HEK293T (cell line): ENCODE results near the gene NDUFB11.

Experiments used
- CTCF ChIA-PET: fragments of 350-600 bp; formaldehyde crosslinking; extraction: SDS; loops from one replicate; lab custom pipeline; 2021; ENCODE audit warnings: antibody characterized with exemption, inconsistent platforms; lab: Yijun Ruan, JAX
- POLR2A ChIA-PET: fragments of 350-600 bp; formaldehyde crosslinking; extraction: SDS; loops from one replicate; lab custom pipeline; 2020; ENCODE audit warnings: antibody characterized with exemption, inconsistent platforms; lab: Yijun Ruan, JAX
- DNase-seq: peaks from one replicate; pipeline ENCODE4 v3.0.0; 2012; ENCODE audit warnings: mixed read lengths; ENCODE audit errors: extremely low spot score
- ARNT ChIP-seq: fragments of 450-650 bp; IDR thresholded peaks from 2 replicates; pipeline ENCODE4 v1.6.1; 2017; ENCODE audit warnings: mild to moderate bottlenecking
- BHLHE40 ChIP-seq: fragments of 450-650 bp; IDR thresholded peaks from 2 replicates; pipeline ENCODE4 v1.6.1; 2016; ENCODE audit warnings: mild to moderate bottlenecking, moderate library complexity, borderline replicate concordance
- CTBP1 ChIP-seq: fragments of 450-650 bp; IDR thresholded peaks from 2 replicates; pipeline ENCODE4 v1.6.1; 2016; ENCODE audit warnings: borderline replicate concordance
- ELF4 ChIP-seq: fragments of 450-650 bp; IDR thresholded peaks from 2 replicates; pipeline ENCODE4 v1.6.1; 2017; ENCODE audit warnings: antibody characterized with exemption
- FOXA1 ChIP-seq: fragments of 450-650 bp; IDR thresholded peaks from 2 replicates; pipeline ENCODE4 v1.6.1; 2016; ENCODE audit warnings: mild to moderate bottlenecking
- FOXK2 ChIP-seq: fragments of 450-650 bp; IDR thresholded peaks from 2 replicates; pipeline ENCODE4 v1.6.1; 2016; ENCODE audit warnings: mild to moderate bottlenecking
- FOXM1 ChIP-seq: fragments of 450-650 bp; IDR thresholded peaks from 2 replicates; pipeline ENCODE4 v1.6.1; 2017; ENCODE audit warnings: mild to moderate bottlenecking, borderline replicate concordance
- HDGF ChIP-seq: fragments of 450-650 bp; IDR thresholded peaks from 2 replicates; pipeline ENCODE4 v1.6.1; 2017; ENCODE audit warnings: antibody characterized with exemption, borderline replicate concordance
- L3MBTL2 ChIP-seq: fragments of 450-650 bp; conservative IDR thresholded peaks from 2 replicates; pipeline ENCODE4 v1.6.1; 2016; ENCODE audit warnings: mild to moderate bottlenecking
- LEF1 ChIP-seq: fragments of 450-650 bp; IDR thresholded peaks from 2 replicates; pipeline ENCODE4 v1.6.1; 2017; ENCODE audit warnings: mild to moderate bottlenecking, borderline replicate concordance
- NFRKB ChIP-seq: fragments of 450-650 bp; IDR thresholded peaks from 2 replicates; pipeline ENCODE4 v1.6.1; 2016; ENCODE audit warnings: mild to moderate bottlenecking, moderate library complexity
- SP1 ChIP-seq: fragments of 450-650 bp; IDR thresholded peaks from 2 replicates; pipeline ENCODE4 v1.6.1; 2017
- SUZ12 ChIP-seq: fragments of 450-650 bp; IDR thresholded peaks from 2 replicates; pipeline ENCODE4 v1.6.1; 2016; ENCODE audit warnings: mild to moderate bottlenecking
- TARDBP ChIP-seq: fragments of 450-650 bp; IDR thresholded peaks from 2 replicates; pipeline ENCODE4 v1.6.1; 2016
- ZNF384 ChIP-seq: fragments of 450-650 bp; IDR thresholded peaks from 2 replicates; pipeline ENCODE4 v1.6.1; 2016
- TF ChIP-seq, protein P1 (sequence below): fragments of 450-650 bp; IDR thresholded peaks from 2 replicates; pipeline ENCODE4 v1.6.1; 2016

The NDUFB11 gene

GRCh38 chrX:47182106-47182700, 37.7 kb upstream of the NDUFB11 start:
- CTCF ChIA-PET: no interaction called here
- TF ChIP-seq TARDBP: no peak
- TF ChIP-seq HDGF: no peak
- no peak for TF ChIP-seq FOXM1
- TF ChIP-seq, protein P1, sequence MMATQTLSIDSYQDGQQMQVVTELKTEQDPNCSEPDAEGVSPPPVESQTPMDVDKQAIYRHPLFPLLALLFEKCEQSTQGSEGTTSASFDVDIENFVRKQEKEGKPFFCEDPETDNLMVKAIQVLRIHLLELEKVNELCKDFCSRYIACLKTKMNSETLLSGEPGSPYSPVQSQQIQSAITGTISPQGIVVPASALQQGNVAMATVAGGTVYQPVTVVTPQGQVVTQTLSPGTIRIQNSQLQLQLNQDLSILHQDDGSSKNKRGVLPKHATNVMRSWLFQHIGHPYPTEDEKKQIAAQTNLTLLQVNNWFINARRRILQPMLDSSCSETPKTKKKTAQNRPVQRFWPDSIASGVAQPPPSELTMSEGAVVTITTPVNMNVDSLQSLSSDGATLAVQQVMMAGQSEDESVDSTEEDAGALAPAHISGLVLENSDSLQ: no peak
- no peak for TF ChIP-seq SUZ12
- no peak for TF ChIP-seq FOXA1
- no peak for TF ChIP-seq ARNT
- DNase-seq: no peak
- POLR2A ChIA-PET: no interaction called here

GRCh38 chrX:47181301-47181700, 36.8 kb upstream of the NDUFB11 start:
- DNase-seq: no peak
- CTCF ChIA-PET: no interaction called here
- TF ChIP-seq CTBP1: no peak
- no peak for TF ChIP-seq HDGF
- TF ChIP-seq SUZ12: no peak
- TF ChIP-seq ELF4: no peak
- TF ChIP-seq SP1: no peak
- no peak for TF ChIP-seq FOXK2
- no peak for TF ChIP-seq FOXA1
- TF ChIP-seq, protein P1: no peak
- no peak for TF ChIP-seq FOXM1
- no peak for TF ChIP-seq L3MBTL2
- TF ChIP-seq ZNF384: no peak
- TF ChIP-seq TARDBP: no peak
- TF ChIP-seq LEF1: no peak
- TF ChIP-seq ARNT: no peak
- POLR2A ChIA-PET: no interaction called here

GRCh38 chrX:47180346-47180745, 35.8 kb upstream of the NDUFB11 start:
- CTCF ChIA-PET: no interaction called here
- POLR2A ChIA-PET: no interaction called here
- TF ChIP-seq CTBP1 (no peak), SUZ12 (no peak), L3MBTL2 (no peak), LEF1 (no peak), FOXA1 (no peak), NFRKB (no peak), BHLHE40 (no peak)
- DNase-seq: no peak

DNA sequence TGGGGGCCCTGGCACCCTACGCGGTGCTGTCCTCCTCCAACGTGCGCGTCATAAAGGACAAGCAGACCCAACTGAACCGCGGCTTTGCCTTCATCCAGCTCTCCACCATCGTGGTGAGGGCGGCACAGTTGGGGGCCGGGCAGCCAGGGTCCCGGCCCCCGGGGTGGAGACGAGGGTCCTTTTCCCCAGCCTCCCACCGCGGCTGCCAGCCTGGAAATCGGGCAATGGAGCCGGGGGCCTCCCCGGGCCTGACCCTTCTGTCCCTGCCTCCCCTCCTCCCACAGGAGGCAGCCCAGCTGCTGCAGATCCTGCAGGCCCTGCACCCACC, 35.4 kb upstream of the NDUFB11 start:
- no peak for TF ChIP-seq FOXA1
- no peak for TF ChIP-seq LEF1
- no peak for TF ChIP-seq SUZ12
- TF ChIP-seq ELF4: no peak
- TF ChIP-seq SP1: no peak
- TF ChIP-seq FOXM1: no peak
- TF ChIP-seq HDGF: no peak
- TF ChIP-seq L3MBTL2: no peak
- no peak for TF ChIP-seq BHLHE40
- DNase-seq: no peak
- ChIA-PET CTCF (no interaction called here), POLR2A (no interaction called here)

DNA sequence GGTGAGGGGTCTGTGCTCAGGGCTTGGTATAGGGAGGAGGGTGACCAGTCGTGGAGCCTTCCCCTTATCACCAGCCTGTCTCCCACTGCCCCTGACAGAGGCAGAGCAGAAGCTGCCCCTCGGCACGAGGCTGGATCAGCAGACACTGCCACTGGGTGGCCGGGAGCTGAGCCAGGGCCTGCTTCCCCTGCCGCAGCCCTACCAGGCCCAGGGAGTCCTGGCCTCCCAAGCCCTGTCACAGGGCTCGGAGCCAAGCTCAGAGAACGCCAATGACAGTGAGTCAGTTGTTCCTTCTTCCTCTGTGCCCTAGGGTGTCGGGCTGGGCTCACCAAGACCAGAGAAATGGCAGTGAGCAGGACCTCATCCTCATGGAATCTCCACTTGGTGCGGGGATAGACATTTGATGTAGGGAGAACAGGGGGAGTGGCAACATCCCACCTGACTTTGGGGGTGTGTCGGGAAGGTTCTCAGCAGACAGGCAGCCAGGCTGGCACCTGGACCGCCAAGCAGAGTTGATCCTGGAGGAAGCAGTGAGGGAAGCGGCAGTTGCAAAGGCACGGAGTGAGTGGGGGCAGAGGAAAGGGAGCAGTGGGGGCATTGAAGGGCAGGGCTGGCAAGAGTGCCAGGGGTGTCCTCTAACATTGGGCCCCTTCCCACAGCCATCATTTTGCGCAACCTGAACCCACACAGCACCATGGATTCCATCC, 34.9 kb upstream of the NDUFB11 start:
- no peak for DNase-seq
- CTCF ChIA-PET: no interaction called here
- TF ChIP-seq FOXA1: no peak
- TF ChIP-seq SP1: no peak
- TF ChIP-seq NFRKB: no peak
- TF ChIP-seq LEF1: no peak
- no peak for TF ChIP-seq ELF4
- no peak for TF ChIP-seq ZNF384
- no peak for TF ChIP-seq TARDBP
- POLR2A ChIA-PET: no interaction called here

DNA sequence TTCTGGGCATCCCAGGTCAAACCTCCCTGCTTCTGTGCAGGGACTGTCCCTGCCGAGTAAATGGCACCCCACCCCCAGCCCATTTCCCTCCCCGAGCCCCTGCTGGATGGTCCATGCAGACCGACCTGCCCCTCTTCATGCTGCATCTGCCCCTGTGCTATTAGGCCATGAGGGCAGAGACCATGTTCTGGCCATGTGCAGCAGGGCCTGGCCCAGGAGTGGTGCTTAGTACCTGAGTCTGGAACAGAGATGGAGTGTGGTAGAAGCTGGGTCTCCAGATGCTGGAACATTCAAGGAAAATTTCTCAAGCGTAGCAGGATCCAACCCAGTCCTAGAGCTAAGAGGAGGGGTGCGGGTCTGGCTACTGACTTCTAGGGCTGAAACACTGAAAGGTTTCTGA, 33.8 kb upstream of the NDUFB11 start:
- CTCF ChIA-PET: no interaction called here
- POLR2A ChIA-PET: no interaction called here
- TF ChIP-seq CTBP1: no peak
- TF ChIP-seq, protein P1: no peak
- no peak for TF ChIP-seq FOXM1
- TF ChIP-seq FOXK2: no peak
- no peak for DNase-seq

- TF ChIP-seq BHLHE40 (no peak), NFRKB (no peak), TARDBP (no peak), FOXA1 (no peak), SUZ12 (no peak), L3MBTL2 (no peak), FOXK2 (no peak), ELF4 (no peak), HDGF (no peak), LEF1 (no peak), SP1 (no peak), ZNF384 (no peak), FOXM1 (no peak), CTBP1 (no peak), ARNT (no peak)
- TF ChIP-seq, protein P1: no peak
- ChIA-PET POLR2A (no interaction called here), CTCF (no interaction called here)
- no peak for DNase-seq
Measured at GRCh38 chrX:47177079-47177478, 32.6 kb upstream of the NDUFB11 start.
